HepG2 (cell line): Measurements from ENCODE around the gene KIF13A. TPM values are rescaled to one million over a fixed set of nuclear protein-coding genes. Genes with fewer than 3 reads are reported as not detected.

Experiments used
- ATF4 ChIP-seq, 2 experiments: fragments of 450-650 bp in 1 of 2; sonication (generic) in 1 of 2; formaldehyde crosslinking; IDR thresholded peaks; 2 replicates each; pipeline versions ENCODE4 v1.5.0 to v1.8.0; 2020 to 2022; ENCODE audit warnings: mild to moderate bottlenecking in 1 of 2, missing genetic modification reagents in 1 of 2
- CBX1 ChIP-seq: IDR thresholded peaks from one replicate; pipeline ENCODE4 v1.6.1; 2016; ENCODE audit warnings: antibody characterized with exemption, low read depth
- CCDC6 ChIP-seq: sonication (generic); formaldehyde crosslinking; IDR thresholded peaks from 2 replicates; pipeline ENCODE4 v1.8.1; 2022; ENCODE audit warnings: mild to moderate bottlenecking, missing genetic modification reagents, moderate library complexity
- DDIT3 ChIP-seq: sonication (generic); formaldehyde crosslinking; IDR thresholded peaks from 2 replicates; pipeline ENCODE4 v1.4.0; 2020; ENCODE audit warnings: mild to moderate bottlenecking, missing genetic modification reagents
- GMEB1 ChIP-seq: sonication (generic); formaldehyde crosslinking; IDR thresholded peaks from 2 replicates; pipeline ENCODE4 v1.5.1; 2020; ENCODE audit warnings: missing genetic modification reagents, mild to moderate bottlenecking, borderline replicate concordance
- HMGXB3 ChIP-seq: sonication (generic); formaldehyde crosslinking; IDR thresholded peaks from 2 replicates; pipeline ENCODE4 v1.4.0; 2020; ENCODE audit warnings: missing genetic modification reagents, borderline replicate concordance
- KLF16 ChIP-seq, 2 experiments: sonication (generic) in 1 of 2; formaldehyde crosslinking in 1 of 2; IDR thresholded peaks; 2 replicates each; pipeline versions ENCODE4 v1.6.1 to v1.8.0; 2016 to 2023; ENCODE audit warnings: missing genetic modification reagents in 2 of 2, missing compliant biosample characterization in 1 of 2
- NFAT5 ChIP-seq: sonication (generic); formaldehyde crosslinking; IDR thresholded peaks from 2 replicates; pipeline ENCODE4 v1.4.0; 2020; ENCODE audit warnings: missing genetic modification reagents
- SIN3B ChIP-seq: fragments of 150-350 bp; IDR thresholded peaks from 2 replicates; pipeline ENCODE4 v1.6.1; 2014; ENCODE audit warnings: low read length
- SRF ChIP-seq: IDR thresholded peaks from 2 replicates; pipeline ENCODE4 v1.6.1; 2011; ENCODE audit warnings: mild to moderate bottlenecking, low read depth, low read length, moderate library complexity
- ZBTB21 ChIP-seq: sonication (generic); formaldehyde crosslinking; IDR thresholded peaks from 2 replicates; pipeline ENCODE4 v1.4.0; 2020; ENCODE audit warnings: missing genetic modification reagents
- ZBTB34 ChIP-seq: sonication (generic); formaldehyde crosslinking; IDR thresholded peaks from 2 replicates; pipeline ENCODE4 v1.8.0; 2022; ENCODE audit warnings: mild to moderate bottlenecking, missing genetic modification reagents
- ZNF468 ChIP-seq: sonication (generic); formaldehyde crosslinking; IDR thresholded peaks from 2 replicates; pipeline ENCODE4 v1.8.0; 2022; ENCODE audit warnings: mild to moderate bottlenecking, moderate library complexity, missing genetic modification reagents
- ZNF704 ChIP-seq: sonication (generic); formaldehyde crosslinking; IDR thresholded peaks from 2 replicates; pipeline ENCODE4 v1.8.1; 2023; ENCODE audit warnings: mild to moderate bottlenecking, inconsistent platforms, moderate library complexity, missing genetic modification reagents, borderline replicate concordance
- polyA plus RNA-seq, 8 experiments: library from polyadenylated mRNA; depleted of rRNA in 3 of 8; stranded (reverse) in 7 of 8; unstranded in 1 of 8; fragments of >200 nt; fragmentation: Illumina TruSeq in 4 of 8; extraction: Trizol in 4 of 8; gene quantifications; 2 replicates each; pipeline versions ENCODE4 v1.2.1 to v1.2.3, GENCODE V29; 2011 to 2016; ENCODE audit warnings: low read depth in 4 of 8, missing spikeins in 1 of 8, mixed read lengths in 1 of 8; ENCODE audit not compliant: insufficient read depth in 1 of 8
- total RNA-seq, 5 experiments: library from RNA; depleted of rRNA; stranded (reverse); fragments of >200 nt; fragmentation: Illumina TruSeq; extraction: Trizol; gene quantifications; 2 replicates each; pipeline ENCODE4 v1.2.3, GENCODE V29; 2016; ENCODE audit warnings: low read depth in 1 of 5

KIF13A gene
- total and polyA plus RNA-seq, 2 of the 13 experiments (the other 11 are each of a cell fraction or from before 2014, with no cell fraction given): 21.1 to 37.2 TPM

GRCh38 chr6:17725083-17725482 lies 262.4 kb downstream of the KIF13A start (continued):
- no peak for TF ChIP-seq HMGXB3 (CRISPR knock-in tag)
- no peak for TF ChIP-seq SIN3B
- no peak for TF ChIP-seq ZBTB34 (CRISPR knock-in tag)
- TF ChIP-seq ZNF704 (CRISPR knock-in tag): no peak
- no peak for TF ChIP-seq CCDC6 (CRISPR knock-in tag)
- no peak for TF ChIP-seq DDIT3 (CRISPR knock-in tag)
- no peak for TF ChIP-seq ZBTB21 (CRISPR knock-in tag)
- TF ChIP-seq ATF4 (CRISPR knock-in tag; IDR thresholded peaks at IDR 0.05): no peak
- TF ChIP-seq CBX1: no peak
- TF ChIP-seq GMEB1 (CRISPR knock-in tag): no peak
- no peak for TF ChIP-seq ZNF468 (CRISPR knock-in tag)
- TF ChIP-seq NFAT5 (CRISPR knock-in tag): no peak
- no peak for TF ChIP-seq KLF16 (CRISPR knock-in tag; IDR thresholded peaks at IDR 0.05)
- no peak for TF ChIP-seq SRF
